NT2/D1 (cell line): ENCODE data around the gene ARRB2.

Source experiments
- SUZ12 ChIP-seq: IDR thresholded peaks from 2 replicates; pipeline ENCODE4 v1.6.1; 2011; ENCODE audit not compliant: insufficient read length, insufficient read depth; ENCODE audit errors: extremely low read depth
- YY1 ChIP-seq: IDR thresholded peaks from 2 replicates; pipeline ENCODE4 v1.6.1; 2011; ENCODE audit not compliant: insufficient read length, insufficient read depth
- ZNF274 ChIP-seq: IDR thresholded peaks from 2 replicates; pipeline ENCODE4 v1.6.1; 2011; ENCODE audit warnings: mild to moderate bottlenecking, low read depth, low read length

- TF ChIP-seq YY1, result no peak
- no peak for TF ChIP-seq ZNF274
- TF ChIP-seq SUZ12, result no peak
Observed at GRCh38 chr17:4753392-4753791, 43.0 kb downstream of the ARRB2 start.
